PFSK-1 (cell line): ENCODE results near the gene PRKAR1B.

Experiments
- SIN3A ChIP-seq: IDR thresholded peaks from 2 replicates; pipeline ENCODE4 v1.6.1; 2012; ENCODE audit warnings: mild to moderate bottlenecking, low read length, moderate library complexity, borderline replicate concordance; ENCODE audit not compliant: insufficient read depth
- TF ChIP-seq, protein P1 (sequence below), 2 experiments: IDR thresholded peaks; 2 replicates each; pipeline versions ENCODE4 v1.6.1 to v1.8.0; 2011 to 2012; ENCODE audit warnings: low read depth in 2 of 2, low read length in 2 of 2, control low read depth in 1 of 2, inconsistent platforms in 1 of 2, mild to moderate bottlenecking in 1 of 2, moderate library complexity in 1 of 2; ENCODE audit not compliant: insufficient read depth in 1 of 2

GRCh38 chr7:646951-647350 lies 80.1 kb downstream of the PRKAR1B start:
- no peak for TF ChIP-seq SIN3A
- TF ChIP-seq, protein P1, sequence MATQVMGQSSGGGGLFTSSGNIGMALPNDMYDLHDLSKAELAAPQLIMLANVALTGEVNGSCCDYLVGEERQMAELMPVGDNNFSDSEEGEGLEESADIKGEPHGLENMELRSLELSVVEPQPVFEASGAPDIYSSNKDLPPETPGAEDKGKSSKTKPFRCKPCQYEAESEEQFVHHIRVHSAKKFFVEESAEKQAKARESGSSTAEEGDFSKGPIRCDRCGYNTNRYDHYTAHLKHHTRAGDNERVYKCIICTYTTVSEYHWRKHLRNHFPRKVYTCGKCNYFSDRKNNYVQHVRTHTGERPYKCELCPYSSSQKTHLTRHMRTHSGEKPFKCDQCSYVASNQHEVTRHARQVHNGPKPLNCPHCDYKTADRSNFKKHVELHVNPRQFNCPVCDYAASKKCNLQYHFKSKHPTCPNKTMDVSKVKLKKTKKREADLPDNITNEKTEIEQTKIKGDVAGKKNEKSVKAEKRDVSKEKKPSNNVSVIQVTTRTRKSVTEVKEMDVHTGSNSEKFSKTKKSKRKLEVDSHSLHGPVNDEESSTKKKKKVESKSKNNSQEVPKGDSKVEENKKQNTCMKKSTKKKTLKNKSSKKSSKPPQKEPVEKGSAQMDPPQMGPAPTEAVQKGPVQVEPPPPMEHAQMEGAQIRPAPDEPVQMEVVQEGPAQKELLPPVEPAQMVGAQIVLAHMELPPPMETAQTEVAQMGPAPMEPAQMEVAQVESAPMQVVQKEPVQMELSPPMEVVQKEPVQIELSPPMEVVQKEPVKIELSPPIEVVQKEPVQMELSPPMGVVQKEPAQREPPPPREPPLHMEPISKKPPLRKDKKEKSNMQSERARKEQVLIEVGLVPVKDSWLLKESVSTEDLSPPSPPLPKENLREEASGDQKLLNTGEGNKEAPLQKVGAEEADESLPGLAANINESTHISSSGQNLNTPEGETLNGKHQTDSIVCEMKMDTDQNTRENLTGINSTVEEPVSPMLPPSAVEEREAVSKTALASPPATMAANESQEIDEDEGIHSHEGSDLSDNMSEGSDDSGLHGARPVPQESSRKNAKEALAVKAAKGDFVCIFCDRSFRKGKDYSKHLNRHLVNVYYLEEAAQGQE (IDR thresholded peaks at IDR 0.05; ENCODE audit: insufficient read depth in 1 of 2, low read depth in 2 of 2, low read length in 2 of 2) = no peak
